HEK293T (cell line): ENCODE results near the gene DTD1.

ENCODE experiments used
- CTBP1 ChIP-seq: fragments of 450-650 bp; IDR thresholded peaks from 2 replicates; pipeline ENCODE4 v1.6.1; 2016; ENCODE audit warnings: borderline replicate concordance
- FOXK2 ChIP-seq: fragments of 450-650 bp; IDR thresholded peaks from 2 replicates; pipeline ENCODE4 v1.6.1; 2016; ENCODE audit warnings: mild to moderate bottlenecking
- HDGF ChIP-seq: fragments of 450-650 bp; IDR thresholded peaks from 2 replicates; pipeline ENCODE4 v1.6.1; 2017; ENCODE audit warnings: antibody characterized with exemption, borderline replicate concordance
- NFRKB ChIP-seq: fragments of 450-650 bp; IDR thresholded peaks from 2 replicates; pipeline ENCODE4 v1.6.1; 2016; ENCODE audit warnings: mild to moderate bottlenecking, moderate library complexity
- PKNOX1 ChIP-seq: fragments of 450-650 bp; IDR thresholded peaks from 2 replicates; pipeline ENCODE4 v1.6.1; 2016
- SP1 ChIP-seq: fragments of 450-650 bp; IDR thresholded peaks from 2 replicates; pipeline ENCODE4 v1.6.1; 2017
- ZNF384 ChIP-seq: fragments of 450-650 bp; IDR thresholded peaks from 2 replicates; pipeline ENCODE4 v1.6.1; 2016

GRCh38 chr20:18633411-18633810 lies 45.6 kb downstream of the DTD1 start:
- no peak for TF ChIP-seq HDGF
- no peak for TF ChIP-seq FOXK2
- TF ChIP-seq ZNF384, result no peak
- no peak for TF ChIP-seq SP1
- TF ChIP-seq PKNOX1, result no peak
- TF ChIP-seq CTBP1, result no peak
- no peak for TF ChIP-seq NFRKB
